Measurements from ENCODE around the gene PASK.

PASK gene

GRCh38 chr2:241142063-241142462, 7.2 kb downstream of the PASK start:
- Histone ChIP-seq H3K4me3 (ENCODE audit: low read length) (no peak overlapping the region), H3K27ac (ENCODE audit: low read length) (no peak overlapping the region), H3K36me3 (ENCODE audit: control insufficient read depth, low read depth, low read length) (peaks cover 18% of the 10 kb centered on the region), H3K4me1 (ENCODE audit: control insufficient read depth, low read depth, low read length) (no peaks in the 10 kb centered on the region), H3K9me3 (ENCODE audit: control insufficient read depth, low read depth, low read length) (no peaks in the 10 kb centered on the region), H3K27me3 (ENCODE audit: control insufficient read depth, insufficient read depth, low read length) (no peaks in the 10 kb centered on the region), H3K9ac (ENCODE audit: low read length) (no peak overlapping the region)

- no peaks in the 10 kb centered on the region for H3K27me3 ChIP-seq (ENCODE audit: control insufficient read depth, insufficient read depth, low read length)
- H3K9me3 ChIP-seq (ENCODE audit: control insufficient read depth, low read depth, low read length), result no peaks in the 10 kb centered on the region
- H3K4me3 ChIP-seq (ENCODE audit: low read length), result no peak overlapping the region
- no peak overlapping the region for H3K27ac ChIP-seq (ENCODE audit: low read length)
- H3K4me1 ChIP-seq (ENCODE audit: control insufficient read depth, low read depth, low read length), result no peaks in the 10 kb centered on the region
- H3K36me3 ChIP-seq (ENCODE audit: control insufficient read depth, low read depth, low read length), result peaks cover 26% of the 10 kb centered on the region
- H3K9ac ChIP-seq (ENCODE audit: low read length), result no peak overlapping the region
Observed at GRCh38 chr2:241141214-241141770, 8.0 kb downstream of the PASK start.

- H3K4me3 ChIP-seq (ENCODE audit: low read length), result no peak overlapping the region
- H3K27me3 ChIP-seq (ENCODE audit: control insufficient read depth, insufficient read depth, low read length), result no peaks in the 10 kb centered on the region
- H3K36me3 ChIP-seq (ENCODE audit: control insufficient read depth, low read depth, low read length), result peaks cover 29% of the 10 kb centered on the region
- no peaks in the 10 kb centered on the region for H3K9me3 ChIP-seq (ENCODE audit: control insufficient read depth, low read depth, low read length)
- no peak overlapping the region for H3K9ac ChIP-seq (ENCODE audit: low read length)
- no peak overlapping the region for H3K27ac ChIP-seq (ENCODE audit: low read length)
- no peaks in the 10 kb centered on the region for H3K4me1 ChIP-seq (ENCODE audit: control insufficient read depth, low read depth, low read length)
Observed at GRCh38 chr2:241140445-241140840, 8.8 kb downstream of the PASK start.

- no peaks in the 10 kb centered on the region for H3K27me3 ChIP-seq (ENCODE audit: control insufficient read depth, insufficient read depth, low read length)
- H3K4me1 ChIP-seq (ENCODE audit: control insufficient read depth, low read depth, low read length), result no peaks in the 10 kb centered on the region
- H3K36me3 ChIP-seq (ENCODE audit: control insufficient read depth, low read depth, low read length), result peaks cover 29% of the 10 kb centered on the region
- H3K9ac ChIP-seq (ENCODE audit: low read length), result no peak overlapping the region
- H3K4me3 ChIP-seq (ENCODE audit: low read length), result no peak overlapping the region
- no peaks in the 10 kb centered on the region for H3K9me3 ChIP-seq (ENCODE audit: control insufficient read depth, low read depth, low read length)
- no peak overlapping the region for H3K27ac ChIP-seq (ENCODE audit: low read length)
Observed at GRCh38 chr2:241139531-241140444, 9.5 kb downstream of the PASK start.

GRCh38 chr2:241138471-241138870, 10.8 kb downstream of the PASK start:
- Histone ChIP-seq H3K9me3 (ENCODE audit: control insufficient read depth, low read depth, low read length) (no peaks in the 10 kb centered on the region), H3K4me3 (ENCODE audit: low read length) (no peak overlapping the region), H3K4me1 (ENCODE audit: control insufficient read depth, low read depth, low read length) (no peaks in the 10 kb centered on the region), H3K27ac (ENCODE audit: low read length) (no peak overlapping the region), H3K9ac (ENCODE audit: low read length) (no peak overlapping the region), H3K27me3 (ENCODE audit: control insufficient read depth, insufficient read depth, low read length) (no peaks in the 10 kb centered on the region), H3K36me3 (ENCODE audit: control insufficient read depth, low read depth, low read length) (peaks cover 29% of the 10 kb centered on the region)

GRCh38 chr2:241137276-241138190, 11.7 kb downstream of the PASK start:
- Histone ChIP-seq H3K4me1 (ENCODE audit: control insufficient read depth, low read depth, low read length) (no peaks in the 10 kb centered on the region), H3K36me3 (ENCODE audit: control insufficient read depth, low read depth, low read length) (peaks cover 33% of the 10 kb centered on the region), H3K27ac (ENCODE audit: low read length) (no peak overlapping the region), H3K9ac (ENCODE audit: low read length) (no peak overlapping the region), H3K4me3 (ENCODE audit: low read length) (no peak overlapping the region), H3K27me3 (ENCODE audit: control insufficient read depth, insufficient read depth, low read length) (no peaks in the 10 kb centered on the region), H3K9me3 (ENCODE audit: control insufficient read depth, low read depth, low read length) (no peaks in the 10 kb centered on the region)

- no peak overlapping the region for H3K27ac ChIP-seq (ENCODE audit: low read length)
- no peak overlapping the region for H3K9ac ChIP-seq (ENCODE audit: low read length)
- no peaks in the 10 kb centered on the region for H3K9me3 ChIP-seq (ENCODE audit: control insufficient read depth, low read depth, low read length)
- H3K4me3 ChIP-seq (ENCODE audit: low read length), result no peak overlapping the region
- H3K4me1 ChIP-seq (ENCODE audit: control insufficient read depth, low read depth, low read length), result no peaks in the 10 kb centered on the region
- H3K27me3 ChIP-seq (ENCODE audit: control insufficient read depth, insufficient read depth, low read length), result no peaks in the 10 kb centered on the region
- peaks cover 34% of the 10 kb centered on the region for H3K36me3 ChIP-seq (ENCODE audit: control insufficient read depth, low read depth, low read length)
Observed at GRCh38 chr2:241136661-241137260, 12.5 kb downstream of the PASK start.

- no peaks in the 10 kb centered on the region for H3K9me3 ChIP-seq (ENCODE audit: control insufficient read depth, low read depth, low read length)
- no peaks in the 10 kb centered on the region for H3K4me1 ChIP-seq (ENCODE audit: control insufficient read depth, low read depth, low read length)
- H3K27ac ChIP-seq (ENCODE audit: low read length), result no peak overlapping the region
- H3K9ac ChIP-seq (ENCODE audit: low read length), result no peak overlapping the region
- peaks cover 34% of the 10 kb centered on the region for H3K36me3 ChIP-seq (ENCODE audit: control insufficient read depth, low read depth, low read length)
- H3K27me3 ChIP-seq (ENCODE audit: control insufficient read depth, insufficient read depth, low read length), result no peaks in the 10 kb centered on the region
- no peak overlapping the region for H3K4me3 ChIP-seq (ENCODE audit: low read length)
Observed at GRCh38 chr2:241136191-241136590, 13.1 kb downstream of the PASK start.

GRCh38 chr2:241135737-241136136, 13.5 kb downstream of the PASK start:
- H3K4me1 ChIP-seq (ENCODE audit: control insufficient read depth, low read depth, low read length), result no peaks in the 10 kb centered on the region
- no peak overlapping the region for H3K4me3 ChIP-seq (ENCODE audit: low read length)
- no peak overlapping the region for H3K9ac ChIP-seq (ENCODE audit: low read length)
- H3K9me3 ChIP-seq (ENCODE audit: control insufficient read depth, low read depth, low read length), result no peaks in the 10 kb centered on the region
- H3K27ac ChIP-seq (ENCODE audit: low read length), result no peak overlapping the region
- peaks cover 32% of the 10 kb centered on the region for H3K36me3 ChIP-seq (ENCODE audit: control insufficient read depth, low read depth, low read length)
- no peaks in the 10 kb centered on the region for H3K27me3 ChIP-seq (ENCODE audit: control insufficient read depth, insufficient read depth, low read length)

GRCh38 chr2:241134711-241135110, 14.6 kb downstream of the PASK start:
- no peaks in the 10 kb centered on the region for H3K27me3 ChIP-seq (ENCODE audit: control insufficient read depth, insufficient read depth, low read length)
- no peak overlapping the region for H3K27ac ChIP-seq (ENCODE audit: low read length)
- H3K4me1 ChIP-seq (ENCODE audit: control insufficient read depth, low read depth, low read length), result no peaks in the 10 kb centered on the region
- H3K9me3 ChIP-seq (ENCODE audit: control insufficient read depth, low read depth, low read length), result no peaks in the 10 kb centered on the region
- H3K4me3 ChIP-seq (ENCODE audit: low read length), result no peak overlapping the region
- H3K9ac ChIP-seq (ENCODE audit: low read length), result no peak overlapping the region
- peaks cover 27% of the 10 kb centered on the region for H3K36me3 ChIP-seq (ENCODE audit: control insufficient read depth, low read depth, low read length)

GRCh38 chr2:241133436-241133820, 15.8 kb downstream of the PASK start:
- no peak overlapping the region for H3K27ac ChIP-seq (ENCODE audit: low read length)
- H3K36me3 ChIP-seq (ENCODE audit: control insufficient read depth, low read depth, low read length), result peaks cover 27% of the 10 kb centered on the region
- no peaks in the 10 kb centered on the region for H3K9me3 ChIP-seq (ENCODE audit: control insufficient read depth, low read depth, low read length)
- H3K9ac ChIP-seq (ENCODE audit: low read length), result no peak overlapping the region
- H3K27me3 ChIP-seq (ENCODE audit: control insufficient read depth, insufficient read depth, low read length), result no peaks in the 10 kb centered on the region
- H3K4me1 ChIP-seq (ENCODE audit: control insufficient read depth, low read depth, low read length), result no peaks in the 10 kb centered on the region
- H3K4me3 ChIP-seq (ENCODE audit: low read length), result no peak overlapping the region
